ENCODE data around the gene PARD6B.

GRCh38 chr20:50743087-50743486 lies 11.7 kb downstream of the PARD6B start:
- TF ChIP-seq CTCF (IDR thresholded peaks at IDR 0.05; ENCODE audit: borderline replicate concordance, extremely low read depth, low read length, poor library complexity, severe bottlenecking) = no peak
- TF ChIP-seq EZH2 (IDR thresholded peaks at IDR 0.05; ENCODE audit: borderline replicate concordance, low read depth, low read length, severe bottlenecking) = no peak
